HG03135 (cell line): ENCODE data around the gene COMT.

Experiments
- ATAC-seq: cut with Tn5 transposase; IDR thresholded peaks from one replicate; pipeline ENCODE4 v1.9.1; 2021; ENCODE audit warnings: mild to moderate bottlenecking, moderate library complexity; ENCODE audit not compliant: unreplicated experiment

Gene COMT

DNA sequence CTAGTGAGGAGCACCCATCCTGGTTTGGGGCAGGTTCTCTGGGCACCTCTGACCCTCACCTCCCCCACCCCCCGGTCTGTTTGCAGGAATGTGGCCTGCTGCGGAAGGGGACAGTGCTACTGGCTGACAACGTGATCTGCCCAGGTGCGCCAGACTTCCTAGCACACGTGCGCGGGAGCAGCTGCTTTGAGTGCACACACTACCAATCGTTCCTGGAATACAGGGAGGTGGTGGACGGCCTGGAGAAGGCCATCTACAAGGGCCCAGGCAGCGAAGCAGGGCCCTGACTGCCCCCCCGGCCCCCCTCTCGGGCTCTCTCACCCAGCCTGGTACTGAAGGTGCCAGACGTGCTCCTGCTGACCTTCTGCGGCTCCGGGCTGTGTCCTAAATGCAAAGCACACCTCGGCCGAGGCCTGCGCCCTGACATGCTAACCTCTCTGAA lies 26.9 kb downstream of the COMT start:
- no peak for ATAC-seq

DNA sequence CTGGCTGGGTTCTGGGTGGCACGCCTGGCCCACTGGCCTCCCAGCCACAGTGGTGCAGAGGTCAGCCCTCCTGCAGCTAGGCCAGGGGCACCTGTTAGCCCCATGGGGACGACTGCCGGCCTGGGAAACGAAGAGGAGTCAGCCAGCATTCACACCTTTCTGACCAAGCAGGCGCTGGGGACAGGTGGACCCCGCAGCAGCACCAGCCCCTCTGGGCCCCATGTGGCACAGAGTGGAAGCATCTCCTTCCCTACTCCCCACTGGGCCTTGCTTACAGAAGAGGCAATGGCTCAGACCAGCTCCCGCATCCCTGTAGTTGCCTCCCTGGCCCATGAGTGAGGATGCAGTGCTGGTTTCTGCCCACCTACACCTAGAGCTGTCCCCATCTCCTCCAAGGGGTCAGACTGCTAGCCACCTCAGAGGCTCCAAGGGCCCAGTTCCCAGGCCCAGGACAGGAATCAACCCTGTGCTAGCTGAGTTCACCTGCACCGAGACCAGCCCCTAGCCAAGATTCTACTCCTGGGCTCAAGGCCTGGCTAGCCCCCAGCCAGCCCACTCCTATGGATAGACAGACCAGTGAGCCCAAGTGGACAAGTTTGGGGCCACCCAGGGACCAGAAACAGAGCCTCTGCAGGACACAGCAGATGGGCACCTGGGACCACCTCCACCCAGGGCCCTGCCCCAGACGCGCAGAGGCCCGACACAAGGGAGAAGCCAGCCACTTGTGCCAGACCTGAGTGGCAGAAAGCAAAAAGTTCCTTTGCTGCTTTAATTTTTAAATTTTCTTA lies 27.8 kb downstream of the COMT start:
- ATAC-seq, result no peak

DNA sequence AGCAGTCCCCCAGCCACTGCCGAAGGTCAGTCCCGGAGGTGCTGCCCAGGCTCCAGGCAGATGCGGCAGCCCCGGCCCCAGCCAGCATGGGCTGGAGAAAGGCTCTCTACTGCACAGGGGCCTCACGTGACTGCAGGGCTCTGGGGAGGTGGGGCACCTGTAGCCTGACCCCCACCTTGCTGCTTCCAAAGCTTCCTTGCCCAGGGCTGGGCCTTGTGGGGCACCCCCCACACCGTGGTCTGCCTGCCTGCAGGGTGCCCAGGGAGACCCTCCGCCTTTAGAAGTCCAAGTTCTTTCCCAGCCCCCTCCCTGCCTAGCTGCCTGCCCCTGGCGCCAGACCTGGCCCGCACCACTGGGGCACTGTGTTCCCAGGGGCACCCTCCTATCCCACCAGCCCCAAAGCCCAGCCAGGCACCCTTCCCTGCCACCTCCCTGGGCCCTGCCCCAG lies 28.5 kb downstream of the COMT start:
- no peak for ATAC-seq

DNA sequence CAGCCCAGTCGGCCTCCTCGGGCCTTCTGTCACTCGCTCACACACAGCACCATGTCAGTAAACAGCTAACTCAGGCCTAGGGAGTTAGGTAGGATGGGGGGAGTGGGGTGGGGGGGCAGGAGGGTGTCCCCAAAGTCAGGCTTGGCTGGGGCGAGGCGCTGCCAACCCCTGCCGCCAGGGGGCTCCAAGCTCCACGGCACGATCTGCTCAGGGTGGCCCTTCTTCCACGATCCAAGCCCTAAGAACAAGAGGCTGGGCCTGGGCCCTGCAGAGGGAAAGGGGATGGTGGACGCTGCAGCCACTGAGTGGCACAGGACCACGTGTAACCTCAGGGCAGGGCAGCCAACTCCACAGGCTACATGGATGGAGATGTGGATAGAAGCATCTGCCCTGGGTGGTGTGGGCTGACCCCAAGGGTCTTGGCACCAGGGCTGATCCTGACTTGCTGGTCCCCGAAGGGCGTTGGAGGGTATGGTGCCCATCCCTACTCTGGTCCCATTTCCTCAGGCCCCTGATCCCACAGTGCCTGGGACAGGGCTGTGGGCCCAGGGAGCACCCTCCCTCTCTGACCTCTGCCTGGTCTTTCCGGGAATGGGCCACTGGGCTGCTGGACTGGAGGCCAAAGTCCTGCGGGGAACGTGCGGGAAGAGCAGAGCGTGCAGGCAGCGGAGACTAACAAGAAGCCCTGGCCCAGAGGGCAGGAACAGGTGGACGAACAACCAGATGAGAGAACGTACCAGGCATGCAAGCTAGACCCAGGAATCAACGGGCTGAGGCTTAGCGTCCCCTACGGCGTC lies 29.1 kb downstream of the COMT start:
- ATAC-seq, result no peak

DNA sequence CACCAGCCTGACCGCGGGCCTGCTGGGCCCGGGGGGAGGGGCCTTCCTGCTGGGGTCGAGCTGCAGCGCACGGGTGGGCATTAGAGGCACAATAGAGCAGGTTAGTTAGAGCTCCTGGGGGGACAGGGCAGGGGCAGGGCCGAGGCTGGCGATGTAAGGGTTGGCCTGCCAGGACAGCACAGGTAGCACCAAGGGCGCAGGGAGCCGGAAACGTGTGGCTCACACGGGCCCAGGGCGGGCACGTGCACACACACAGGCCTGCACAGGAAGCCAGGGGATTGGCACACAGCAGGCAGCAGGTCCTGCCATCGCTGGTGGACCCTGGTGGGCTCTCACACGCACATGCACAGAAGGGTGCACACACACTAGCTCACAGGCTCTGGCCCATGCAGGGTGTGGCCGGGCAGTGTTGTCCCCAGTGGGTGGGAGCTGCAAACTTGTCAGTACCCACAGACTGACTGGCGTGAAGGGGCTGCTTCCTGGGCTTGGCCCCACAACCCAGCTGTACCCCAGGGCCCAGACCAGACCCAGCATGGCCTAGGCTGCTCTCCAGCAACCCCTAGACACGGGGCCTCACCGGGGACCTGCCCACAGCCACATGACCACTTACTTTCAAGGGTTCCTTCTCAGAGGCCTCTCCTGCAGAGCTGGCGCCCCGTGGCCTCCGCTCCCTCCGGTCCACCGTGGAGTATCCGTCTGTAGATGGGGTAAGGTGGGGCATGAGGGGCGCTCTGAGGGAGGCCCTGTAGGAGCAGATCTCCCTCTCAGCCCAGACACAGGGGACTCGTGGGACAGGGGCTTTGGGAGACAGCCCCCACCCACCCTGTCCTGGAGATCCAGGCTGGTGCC lies 29.9 kb downstream of the COMT start:
- no peak for ATAC-seq

DNA sequence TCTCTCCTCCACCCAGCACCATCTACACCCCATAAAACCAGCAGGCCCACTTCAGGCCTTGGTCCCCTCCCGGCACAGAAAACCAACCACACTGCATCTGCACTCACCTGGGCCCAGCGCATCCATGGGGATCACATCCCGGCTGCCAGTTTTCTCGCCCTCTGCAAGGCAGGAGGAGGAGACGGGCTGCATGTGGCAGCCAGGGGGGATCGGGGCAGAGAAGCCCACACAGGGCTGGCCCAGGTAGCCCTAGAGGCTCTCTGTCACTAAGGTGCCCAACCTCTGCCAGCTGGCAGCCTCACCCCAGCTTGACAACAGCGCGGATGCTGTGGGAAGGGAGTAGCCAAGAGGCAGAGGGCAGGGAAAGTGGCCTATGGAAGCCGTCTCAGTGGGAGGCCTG lies 30.7 kb downstream of the COMT start:
- no peak for ATAC-seq

DNA sequence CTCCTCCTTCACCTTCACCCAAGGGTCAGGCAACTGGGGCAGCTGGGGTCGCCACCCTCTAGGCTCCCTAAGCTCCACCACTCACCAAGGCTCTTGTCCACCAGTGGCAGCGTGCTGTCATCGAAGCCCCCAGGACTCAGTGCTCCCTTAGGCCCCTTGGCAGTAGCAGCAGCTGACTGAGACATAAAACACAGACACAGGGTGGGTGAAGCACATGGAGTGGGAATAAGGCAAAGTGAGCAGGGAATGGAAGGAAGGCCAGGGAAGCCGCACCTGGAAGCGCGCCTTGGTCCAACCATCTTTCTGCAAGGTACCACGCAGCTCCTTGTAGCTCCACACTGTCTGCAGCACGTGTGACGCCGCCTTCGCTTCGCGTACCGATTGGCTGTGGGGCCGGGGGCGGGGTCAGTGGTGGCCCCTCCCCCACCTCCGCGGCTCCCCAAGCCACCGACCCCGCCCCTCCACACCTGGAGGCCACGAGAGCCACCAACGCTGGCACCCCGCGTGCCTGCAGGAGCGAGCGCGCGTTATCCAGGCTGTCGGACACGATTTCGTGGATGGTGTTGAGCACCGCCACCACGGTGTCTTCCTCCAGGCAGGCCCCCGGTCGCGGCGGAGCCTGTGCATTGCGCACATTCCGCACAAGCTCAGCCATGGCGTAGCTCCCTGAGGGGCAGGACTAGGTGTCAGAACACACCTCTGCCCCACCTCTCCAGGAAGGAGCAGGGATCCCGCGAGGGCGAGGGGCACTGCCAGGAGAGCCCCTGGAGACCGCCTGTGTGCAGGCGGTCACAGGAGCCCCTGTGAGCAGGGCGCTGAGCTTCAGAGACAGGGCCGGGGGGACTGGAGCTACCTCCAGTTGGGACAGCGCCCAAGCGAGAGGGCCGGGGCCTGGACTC lies 31.3 kb downstream of the COMT start:
- no peak for ATAC-seq

DNA sequence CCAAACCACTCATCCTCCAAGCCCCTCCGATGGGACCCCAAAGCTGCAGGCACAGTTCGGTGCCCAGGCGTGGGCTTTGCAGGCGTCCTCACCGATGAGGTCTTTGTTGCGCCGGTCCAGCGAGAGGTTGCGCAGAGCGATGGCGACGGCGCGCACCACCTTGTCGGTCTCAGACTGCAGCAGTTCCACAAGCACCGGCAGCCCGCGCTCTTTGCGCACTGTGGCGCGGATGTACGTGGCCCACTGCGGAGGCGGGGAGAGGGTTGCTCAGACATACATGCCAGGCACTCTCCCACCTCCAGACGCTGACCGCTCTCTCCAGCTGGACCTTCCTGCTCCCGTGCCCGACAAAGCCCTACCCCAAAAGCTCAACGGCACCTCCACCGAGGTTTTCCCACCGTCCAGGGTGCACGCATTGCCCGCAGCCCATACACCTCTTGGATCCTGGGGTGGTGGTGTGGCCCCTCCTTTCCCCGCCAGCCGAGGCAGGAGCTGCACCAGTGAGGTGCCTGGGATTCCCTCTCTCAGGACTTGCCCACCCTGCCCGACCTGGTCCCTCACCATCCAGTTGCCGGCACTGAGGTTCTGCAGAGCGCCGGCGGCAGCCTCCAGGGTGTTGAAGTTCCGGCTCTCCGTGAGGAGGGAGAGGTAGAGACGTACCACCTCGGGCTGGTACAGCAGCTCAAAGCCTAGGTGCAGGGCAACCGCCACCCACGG lies 32.1 kb downstream of the COMT start:
- ATAC-seq, result no peak

DNA sequence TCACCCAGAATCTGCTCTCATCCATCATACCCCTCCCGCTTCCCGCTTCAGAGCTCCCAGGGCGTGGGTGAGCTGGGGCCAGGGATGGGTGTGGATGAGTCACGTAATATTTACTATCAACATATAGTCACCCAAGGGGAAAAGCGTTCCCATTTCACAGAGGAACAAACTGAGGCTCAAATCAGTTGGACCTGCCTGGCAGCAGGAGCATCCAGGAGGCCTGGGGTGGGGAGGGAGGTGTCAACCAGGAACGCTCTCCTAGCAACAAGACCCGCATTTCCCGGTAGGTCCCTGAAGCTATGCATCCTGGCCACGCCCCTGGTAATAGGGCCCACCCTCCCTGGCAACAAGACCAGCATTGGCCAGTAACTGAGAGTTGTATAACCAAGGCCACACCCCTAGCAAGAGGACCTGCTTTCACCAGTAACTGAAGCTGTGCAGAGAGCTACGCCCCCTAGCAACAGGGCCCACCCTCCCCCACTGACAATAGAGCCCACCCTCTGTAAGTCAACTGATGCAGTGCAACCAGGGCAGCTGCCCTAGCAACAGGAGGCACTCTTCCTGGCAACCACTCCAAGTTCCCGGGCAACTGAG lies 32.8 kb downstream of the COMT start:
- no peak for ATAC-seq

DNA sequence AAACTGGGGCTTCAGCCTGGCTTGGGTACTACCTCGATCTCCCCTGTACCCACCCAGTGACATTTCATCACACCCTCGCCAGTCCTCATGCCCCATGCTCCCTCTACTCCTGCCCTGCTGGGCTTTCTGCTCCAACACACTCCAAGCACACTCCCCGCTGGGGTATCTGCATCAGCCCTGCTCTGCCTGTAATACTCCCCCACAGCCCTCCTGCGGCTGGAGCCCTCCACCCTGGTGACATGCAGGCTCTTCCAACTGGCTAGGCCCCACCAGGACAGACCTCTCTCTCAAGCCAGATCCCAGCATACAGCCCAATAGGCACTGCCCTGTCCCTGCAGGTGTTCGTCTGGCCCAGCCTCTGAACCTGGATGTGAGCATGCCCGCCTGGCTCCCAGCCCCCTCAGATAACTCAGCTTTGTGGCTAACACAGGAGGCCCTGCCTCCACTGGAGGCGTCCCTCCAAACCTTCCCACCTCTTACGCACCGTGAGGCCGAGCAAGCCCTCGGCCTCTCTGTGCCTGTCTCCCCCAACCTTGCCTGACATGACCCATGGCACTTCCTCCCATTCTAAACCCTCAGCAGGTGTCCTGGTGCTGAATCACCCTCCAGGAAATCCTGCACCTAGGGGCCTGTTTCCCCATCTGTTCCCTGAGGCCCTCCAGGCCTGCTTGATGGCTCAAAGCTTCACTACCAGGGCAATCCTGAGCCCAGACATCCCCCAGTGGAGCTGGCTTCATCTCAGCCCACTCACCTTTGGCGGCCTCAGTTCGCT lies 33.5 kb downstream of the COMT start:
- no peak for ATAC-seq

DNA sequence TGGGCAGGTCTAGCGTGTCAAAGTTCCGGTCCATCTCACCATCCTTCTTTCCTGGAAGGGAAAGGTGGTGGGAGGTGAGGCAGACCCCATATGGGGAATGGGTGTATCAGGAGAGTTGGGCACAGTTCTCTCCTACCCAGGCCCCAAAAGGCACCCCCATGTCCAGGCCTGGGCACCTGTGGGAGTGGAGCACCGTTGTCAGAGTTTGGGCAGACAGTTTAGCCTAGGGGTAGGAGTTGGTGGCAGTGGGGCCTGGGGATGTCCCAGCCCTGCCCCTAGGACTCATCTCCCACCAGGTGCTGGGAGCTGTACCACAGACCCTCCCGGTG lies 34.1 kb downstream of the COMT start:
- ATAC-seq, result no peak

DNA sequence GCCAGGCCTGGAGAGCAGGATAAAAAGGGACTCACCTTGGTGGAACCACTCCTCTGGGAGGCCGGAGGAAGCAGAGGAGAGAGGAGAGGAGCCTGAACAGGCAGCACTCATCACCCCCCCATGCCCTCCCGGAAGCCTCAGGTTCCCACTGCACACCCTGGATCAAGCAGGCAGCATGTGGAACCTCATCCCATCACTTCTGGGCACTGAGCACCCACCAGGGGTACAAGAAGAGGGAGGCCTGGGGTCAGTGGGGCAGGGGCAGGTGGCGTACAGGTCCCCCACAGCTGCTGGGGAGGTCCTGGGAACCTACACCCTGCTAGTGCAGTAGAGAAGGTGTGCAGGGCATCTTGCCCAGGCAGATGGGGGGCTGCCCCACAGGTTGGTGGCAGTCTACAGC lies 35.1 kb downstream of the COMT start:
- no peak for ATAC-seq

DNA sequence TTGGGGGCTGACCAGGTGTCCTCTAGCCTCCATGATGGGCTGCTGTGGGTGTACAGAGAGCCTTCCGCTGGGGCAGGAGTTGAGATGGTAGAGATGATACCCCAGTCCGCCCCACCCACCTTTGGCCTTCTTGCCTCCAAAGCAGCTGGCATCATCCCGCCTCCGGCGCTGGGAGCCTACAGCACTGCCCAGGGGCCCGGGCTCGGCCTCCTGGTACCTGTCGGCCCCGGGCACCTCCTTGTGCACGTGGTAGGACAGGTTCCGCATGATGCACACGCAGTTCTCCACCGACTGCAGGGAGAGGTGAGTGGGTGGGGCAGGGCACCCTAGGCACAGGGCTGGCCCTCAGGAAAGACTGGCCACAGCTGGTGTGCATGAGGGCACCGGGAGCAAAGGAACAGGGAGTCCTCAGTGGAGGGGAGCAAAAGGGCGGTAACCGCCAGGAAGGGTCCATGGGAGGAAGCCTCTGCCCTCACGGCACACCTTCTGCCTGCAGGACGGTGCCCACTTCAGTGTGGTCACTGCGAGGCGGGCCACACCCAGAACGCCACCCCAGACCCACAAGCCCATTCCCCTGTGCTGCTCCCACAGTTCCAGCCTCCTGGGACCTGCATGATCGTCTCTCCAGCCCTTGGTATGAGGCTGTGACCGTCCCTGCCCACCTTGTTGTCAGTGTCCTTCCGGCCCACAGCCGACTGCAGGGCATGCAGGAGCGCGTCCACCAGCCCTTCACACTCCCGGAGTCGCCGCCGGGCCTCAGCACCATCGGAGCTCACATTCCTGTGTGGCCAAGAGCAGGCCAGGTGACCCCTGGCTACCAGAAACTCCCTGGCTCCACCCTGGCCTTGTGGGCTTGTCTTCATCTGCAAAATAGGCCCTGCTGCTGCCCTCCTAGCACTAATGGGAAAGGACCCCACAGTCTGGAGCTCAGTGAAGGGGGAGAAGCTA lies 36.0 kb downstream of the COMT start:
- ATAC-seq, result no peak

DNA sequence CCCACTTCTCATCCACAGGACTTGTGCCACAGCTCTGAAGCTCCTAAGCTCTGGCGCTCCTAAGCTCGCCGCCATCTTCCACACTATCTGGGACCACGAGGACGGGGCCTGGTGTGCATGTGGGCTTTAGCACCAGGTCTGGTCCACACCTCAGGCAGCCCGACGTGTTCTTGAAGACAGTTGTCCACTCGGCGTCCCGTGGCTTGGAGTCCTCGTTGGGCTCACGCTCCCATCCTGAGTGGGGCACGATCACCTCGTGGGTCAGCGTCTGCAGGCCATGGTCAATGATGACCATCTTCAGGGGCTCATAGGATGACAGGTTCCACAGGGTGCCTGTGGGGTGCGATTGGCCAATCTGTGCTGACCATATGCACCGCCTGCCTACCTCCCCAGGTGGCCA lies 37.2 kb downstream of the COMT start:
- no peak for ATAC-seq

DNA sequence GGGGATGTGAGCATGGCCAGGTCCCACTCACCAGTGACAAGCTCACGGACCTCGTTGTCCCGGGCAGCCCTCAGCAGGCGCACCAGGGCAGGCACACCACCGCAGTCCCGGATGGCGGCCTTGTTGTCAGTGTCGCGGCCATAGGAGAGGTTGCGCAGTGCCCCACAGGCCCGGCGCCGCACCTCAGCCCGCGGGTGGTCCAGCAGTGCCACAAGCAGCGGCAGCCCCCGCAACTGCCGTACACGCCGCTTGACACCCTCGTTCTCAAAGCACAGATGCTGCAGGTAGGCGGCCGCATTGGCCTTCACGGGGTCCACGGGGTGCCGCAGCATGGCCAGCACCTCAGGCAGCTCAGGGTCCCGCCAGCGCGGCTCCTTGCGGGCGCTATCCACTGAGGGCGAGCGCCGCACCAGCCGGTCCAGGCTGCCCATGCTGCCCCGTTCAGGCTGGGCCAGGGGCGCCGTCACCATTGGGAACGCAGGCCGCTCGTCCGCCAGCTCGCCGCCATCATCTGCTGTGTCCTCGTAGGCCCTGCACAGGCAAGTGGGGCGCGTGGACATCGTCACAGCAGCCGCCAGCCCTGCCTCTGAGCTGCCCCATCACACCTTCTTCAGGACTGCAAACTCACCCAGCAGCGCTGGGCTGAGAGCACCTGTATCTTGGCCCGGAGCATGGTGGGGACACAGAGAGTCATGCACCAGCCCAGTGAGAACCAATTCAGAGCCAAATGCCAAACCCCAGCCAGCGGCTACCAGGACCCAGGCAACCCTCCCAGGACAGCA lies 38.3 kb downstream of the COMT start:
- no peak for ATAC-seq

DNA sequence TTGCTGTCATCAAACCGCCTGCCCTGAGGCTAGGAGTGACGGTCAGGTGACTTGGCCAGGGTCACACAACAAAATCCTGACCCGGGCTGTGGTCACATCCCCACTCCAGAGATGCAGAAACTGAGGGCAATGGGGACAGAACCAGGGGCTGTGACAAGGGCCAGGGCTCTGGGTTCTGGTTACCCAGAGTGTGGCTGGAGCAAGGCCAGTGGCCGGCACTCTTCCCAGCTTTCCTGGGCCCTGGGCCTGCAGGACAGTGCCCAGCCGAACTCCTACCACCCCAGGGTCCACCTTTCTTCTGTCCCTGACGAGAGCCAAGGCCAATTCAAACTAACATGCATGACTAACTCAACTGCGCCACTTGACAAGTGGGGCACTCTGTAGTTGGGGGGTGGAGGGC lies 39.2 kb downstream of the COMT start:
- ATAC-seq, result no peak
